Osteoblast (primary cell): ENCODE results near the gene RPS27L. TPM values are rescaled to one million over a fixed set of nuclear protein-coding genes. Genes with fewer than 3 reads are reported as not detected.
A peak's percentile ranks its signal among the peaks of the same experiment; 100 is the strongest.

ENCODE experiments used
- DNase-seq: peaks from one replicate; pipeline ENCODE4 v3.0.0; 2011; ENCODE audit warnings: low spot score, mixed read lengths; ENCODE audit not compliant: insufficient read length; ENCODE audit errors: missing footprints
- H2AFZ ChIP-seq: 2 replicates; pipeline ENCODE4 v1.6.0; 2011; ENCODE audit warnings: mild to moderate bottlenecking, low read length
- H3K27ac ChIP-seq: 2 replicates; pipeline ENCODE4 v1.5.1; 2011; ENCODE audit warnings: mild to moderate bottlenecking, low read depth, low read length, moderate library complexity
- H3K27me3 ChIP-seq: 2 replicates; pipeline ENCODE4 v1.6.0; 2012; ENCODE audit warnings: mild to moderate bottlenecking, control low read depth, inconsistent platforms, low read length, moderate library complexity; ENCODE audit not compliant: insufficient read depth
- H3K36me3 ChIP-seq: 2 replicates; pipeline ENCODE4 v1.5.1; 2011; ENCODE audit warnings: mild to moderate bottlenecking, low read length, control low read depth, moderate library complexity; ENCODE audit not compliant: insufficient read depth
- H3K4me1 ChIP-seq: 2 replicates; pipeline ENCODE4 v1.5.1; 2011; ENCODE audit warnings: mild to moderate bottlenecking, low read length, control low read depth, moderate library complexity; ENCODE audit not compliant: insufficient read depth
- H3K4me2 ChIP-seq: 2 replicates; pipeline ENCODE4 v1.6.0; 2011; ENCODE audit warnings: mild to moderate bottlenecking, low read length; ENCODE audit not compliant: insufficient read depth
- H3K4me3 ChIP-seq: fragments of 200-600 bp; sonication (generic); 3 replicates; pipeline ENCODE4 v1.5.1; 2012; ENCODE audit warnings: mild to moderate bottlenecking, low read length, inconsistent platforms; ENCODE audit not compliant: insufficient read depth
- H3K79me2 ChIP-seq: 2 replicates; pipeline ENCODE4 v1.6.0; 2012; ENCODE audit warnings: mild to moderate bottlenecking, low read length, control low read depth, inconsistent platforms; ENCODE audit not compliant: insufficient read depth
- H3K9me3 ChIP-seq: 2 replicates; pipeline ENCODE4 v1.5.1; 2011; ENCODE audit warnings: low read depth, low read length, control low read depth
- H4K20me1 ChIP-seq: 2 replicates; pipeline ENCODE4 v1.6.0; 2012; ENCODE audit warnings: mild to moderate bottlenecking, low read length, control low read depth; ENCODE audit not compliant: insufficient read depth
- total RNA-seq: library from RNA; depleted of rRNA; stranded (reverse); fragments of >200 nt; gene quantifications from 2 replicates; pipeline ENCODE4 v1.2.3, GENCODE V29; 2012
- TF ChIP-seq, protein P1 (sequence below): IDR thresholded peaks from 2 replicates; pipeline ENCODE4 v1.5.1; 2011; ENCODE audit warnings: mild to moderate bottlenecking, low read depth, low read length, moderate library complexity; ENCODE audit errors: extremely low read depth

Gene RPS27L
- total RNA-seq, 1 donor, result 281 TPM

GRCh38 chr15:63188926-63189871 is 31.9 kb upstream of the RPS27L start, which contains the start of gene RAB8B:
Gene RAB8B (plus strand): TSS chr15:63189606. CDS start chr15:63189625, 19 bp downstream.
- Histone ChIP-seq H3K4me1 (peaks cover 38% of the 10 kb centered on the region), H3K36me3 (no peaks in the 10 kb centered on the region), H3K79me2 (peaks cover 48% of the 10 kb centered on the region), H3K4me3 (peak within 1 kb of the TSS; percentile 89), H3K9me3 (no peaks in the 10 kb centered on the region), H4K20me1 (peaks cover 24% of the 10 kb centered on the region), H3K27me3 (no peaks in the 10 kb centered on the region), H3K4me2 (peak within 1 kb of the TSS; percentile 100), H3K27ac (peak within 1 kb of the TSS; percentile 75), H2AFZ (peak within 1 kb of the TSS; percentile 94)
- TF ChIP-seq, protein P1, sequence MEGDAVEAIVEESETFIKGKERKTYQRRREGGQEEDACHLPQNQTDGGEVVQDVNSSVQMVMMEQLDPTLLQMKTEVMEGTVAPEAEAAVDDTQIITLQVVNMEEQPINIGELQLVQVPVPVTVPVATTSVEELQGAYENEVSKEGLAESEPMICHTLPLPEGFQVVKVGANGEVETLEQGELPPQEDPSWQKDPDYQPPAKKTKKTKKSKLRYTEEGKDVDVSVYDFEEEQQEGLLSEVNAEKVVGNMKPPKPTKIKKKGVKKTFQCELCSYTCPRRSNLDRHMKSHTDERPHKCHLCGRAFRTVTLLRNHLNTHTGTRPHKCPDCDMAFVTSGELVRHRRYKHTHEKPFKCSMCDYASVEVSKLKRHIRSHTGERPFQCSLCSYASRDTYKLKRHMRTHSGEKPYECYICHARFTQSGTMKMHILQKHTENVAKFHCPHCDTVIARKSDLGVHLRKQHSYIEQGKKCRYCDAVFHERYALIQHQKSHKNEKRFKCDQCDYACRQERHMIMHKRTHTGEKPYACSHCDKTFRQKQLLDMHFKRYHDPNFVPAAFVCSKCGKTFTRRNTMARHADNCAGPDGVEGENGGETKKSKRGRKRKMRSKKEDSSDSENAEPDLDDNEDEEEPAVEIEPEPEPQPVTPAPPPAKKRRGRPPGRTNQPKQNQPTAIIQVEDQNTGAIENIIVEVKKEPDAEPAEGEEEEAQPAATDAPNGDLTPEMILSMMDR, result no peak
- DNase-seq, result peak; percentile 97

GRCh38 chr15:63188247-63188925 is 31.1 kb upstream of the RPS27L start:
- no peak for DNase-seq
- Histone ChIP-seq H4K20me1 (peaks cover 22% of the 10 kb centered on the region), H3K27ac (peak overlapping the region; percentile 53)

DNA sequence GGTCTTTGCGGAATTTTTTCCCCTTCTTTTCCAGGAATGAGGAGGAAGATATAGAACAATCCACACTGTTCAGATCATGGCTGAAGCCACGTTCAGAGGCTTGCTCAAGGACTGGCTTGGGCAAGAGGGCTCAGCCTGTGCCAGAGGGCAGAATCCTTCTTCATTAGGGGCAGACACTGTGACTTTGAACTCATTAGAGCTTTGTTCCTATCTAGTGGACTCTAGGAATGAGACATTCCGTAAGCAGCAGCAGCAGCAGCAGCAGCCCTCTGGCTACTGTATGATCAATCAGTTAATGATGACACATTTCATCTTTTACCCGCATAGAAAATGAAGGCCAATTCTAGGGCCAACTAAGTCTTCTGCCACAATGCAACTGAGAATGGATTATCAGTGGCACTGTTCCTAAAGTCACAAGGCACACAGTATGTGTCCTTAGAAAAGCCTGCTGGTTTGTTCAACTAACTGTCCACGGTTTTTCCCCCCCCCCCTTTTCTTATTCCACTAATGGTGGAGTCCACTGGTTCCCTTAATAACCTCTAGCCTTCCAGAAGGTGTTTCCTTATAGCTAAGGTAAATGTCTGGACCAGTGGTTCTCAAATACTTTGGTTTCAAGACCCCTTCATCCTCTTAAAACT is 30.4 kb upstream of the RPS27L start:
- Histone ChIP-seq H3K4me3 (no peak overlapping the region), H3K79me2 (peaks cover 33% of the 10 kb centered on the region), H3K9me3 (no peaks in the 10 kb centered on the region), H3K27me3 (no peaks in the 10 kb centered on the region), H4K20me1 (peaks cover 21% of the 10 kb centered on the region), H3K4me1 (peaks cover 32% of the 10 kb centered on the region), H3K36me3 (no peaks in the 10 kb centered on the region), H3K4me2 (no peak overlapping the region), H2AFZ (no peak overlapping the region), H3K27ac (no peak overlapping the region)
- DNase-seq, result no peak
- TF ChIP-seq, protein P1, result no peak

More at GRCh38 chr15:63188247-63188925, 31.1 kb upstream of the RPS27L start:
- Histone ChIP-seq H3K79me2 (peaks cover 40% of the 10 kb centered on the region), H3K4me1 (peaks cover 32% of the 10 kb centered on the region), H3K4me2 (peak overlapping the region; percentile 92), H3K27me3 (no peaks in the 10 kb centered on the region), H3K36me3 (no peaks in the 10 kb centered on the region), H2AFZ (peak overlapping the region; percentile 94), H3K4me3 (peak overlapping the region; percentile 89), H3K9me3 (no peaks in the 10 kb centered on the region)
- TF ChIP-seq, protein P1, result no peak
